ENCODE data around the gene LINGO4.

Gene LINGO4

DNA sequence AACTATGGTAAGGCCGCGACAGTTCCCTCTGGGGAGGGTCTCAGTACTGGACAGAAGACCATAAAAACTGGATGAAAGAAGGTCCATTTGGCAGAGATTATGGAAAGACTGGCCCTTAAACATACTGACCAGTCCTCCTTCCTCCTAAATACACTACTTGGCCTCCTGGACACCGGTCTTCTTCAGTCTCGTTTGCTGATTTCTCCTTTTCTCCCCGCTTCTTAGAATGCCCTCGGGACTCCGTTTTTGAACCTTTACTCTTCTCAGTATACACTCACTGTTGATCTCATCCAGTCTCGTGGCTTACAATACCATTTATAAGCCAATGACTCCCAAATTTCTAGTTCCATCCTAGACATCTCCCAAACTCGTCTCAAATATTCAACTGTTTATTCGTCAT, 41.2 kb downstream of the LINGO4 start:
- TF ChIP-seq CTCF (IDR thresholded peaks at IDR 0.05; ENCODE audit: low read depth, low read length, missing control alignments): no peak
- DNase-seq (ENCODE audit: extremely low read depth, low read depth): no peak
- H3K4me3 ChIP-seq (replicated peaks; ENCODE audit: low read depth, low read length): peak overlapping the region; percentile 72

GRCh38 chr1:151762941-151763921, 42.0 kb downstream of the LINGO4 start, which contains the start of gene MRPL9:
Gene MRPL9, minus strand, starts transcription at chr1:151763496. Its CDS starts 17 bp downstream, at chr1:151763479.
- TF ChIP-seq CTCF (IDR thresholded peaks at IDR 0.05; ENCODE audit: low read depth, low read length, missing control alignments): no peak
- peak within 1 kb of the TSS; percentile 72 for H3K4me3 ChIP-seq (replicated peaks; ENCODE audit: low read depth, low read length)
- peak; percentile 29 for DNase-seq (ENCODE audit: extremely low read depth, low read depth)

DNA sequence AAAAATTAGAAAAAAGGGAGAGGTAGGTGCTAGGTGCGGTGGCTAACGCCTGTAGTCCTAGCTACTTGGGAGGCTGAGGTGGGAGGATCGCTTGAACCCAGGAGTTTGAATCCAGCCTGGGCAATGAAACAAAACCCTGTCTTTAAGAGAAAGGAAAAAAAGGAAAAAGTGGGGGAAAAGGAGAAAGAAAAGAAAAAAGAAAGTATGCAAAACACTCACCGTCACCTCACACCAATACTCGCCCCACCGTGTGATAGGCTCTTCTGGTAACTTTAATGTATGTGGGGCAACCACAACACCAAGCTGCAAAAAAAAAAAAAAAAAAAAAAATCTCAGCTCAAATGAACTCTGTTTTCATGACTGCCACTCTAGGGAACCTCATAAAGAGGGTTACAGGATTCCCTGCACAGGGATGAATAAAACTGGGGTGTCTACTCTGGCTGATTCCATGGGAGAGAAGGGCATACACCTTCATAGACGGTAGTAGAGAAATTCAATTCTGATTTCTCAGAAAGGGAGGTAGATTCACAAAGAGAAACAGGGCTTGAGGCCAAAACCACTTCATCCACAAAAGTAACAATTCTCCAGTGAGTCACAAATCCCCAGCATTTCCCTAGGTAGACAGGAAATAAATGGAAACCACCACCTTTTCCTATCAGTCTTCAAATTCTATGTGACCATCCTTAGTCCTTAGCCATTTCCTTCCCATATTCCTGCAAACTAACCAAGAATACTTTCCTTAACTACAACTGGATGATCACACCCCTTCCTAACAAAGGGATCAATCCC, 44.4 kb downstream of the LINGO4 start:
- H3K4me3 ChIP-seq (replicated peaks; ENCODE audit: low read depth, low read length): no peak overlapping the region
- no peak for DNase-seq (ENCODE audit: extremely low read depth, low read depth)
- TF ChIP-seq CTCF (IDR thresholded peaks at IDR 0.05; ENCODE audit: low read depth, low read length, missing control alignments): no peak

GRCh38 chr1:151759241-151759640, 46.0 kb downstream of the LINGO4 start:
- no peak overlapping the region for H3K4me3 ChIP-seq (replicated peaks; ENCODE audit: low read depth, low read length)
- no peak for TF ChIP-seq CTCF (IDR thresholded peaks at IDR 0.05; ENCODE audit: low read depth, low read length, missing control alignments)
- DNase-seq (ENCODE audit: extremely low read depth, low read depth): no peak

- no peak for TF ChIP-seq CTCF (IDR thresholded peaks at IDR 0.05; ENCODE audit: low read depth, low read length, missing control alignments)
- no peak overlapping the region for H3K4me3 ChIP-seq (replicated peaks; ENCODE audit: low read depth, low read length)
- no peak for DNase-seq (ENCODE audit: extremely low read depth, low read depth)
Measured at GRCh38 chr1:151756291-151756690, 48.9 kb downstream of the LINGO4 start.

Measured in HFF-Myc (cell line).